HG02759 (cell line): ENCODE measurements around the gene ITGAD.

Source experiments
- ATAC-seq: cut with Tn5 transposase; IDR thresholded peaks from one replicate; pipeline ENCODE4 v1.9.1; 2021; ENCODE audit warnings: mild to moderate bottlenecking, moderate library complexity; ENCODE audit not compliant: unreplicated experiment

ITGAD gene

GRCh38 chr16:31458844-31459686 lies 65.9 kb downstream of the ITGAD start, which contains the start of gene ARMC5:
Gene ARMC5 (plus strand): TSS chr16:31459501. CDS start chr16:31459525, 24 bp downstream.
- ATAC-seq: peak; percentile 77

DNA sequence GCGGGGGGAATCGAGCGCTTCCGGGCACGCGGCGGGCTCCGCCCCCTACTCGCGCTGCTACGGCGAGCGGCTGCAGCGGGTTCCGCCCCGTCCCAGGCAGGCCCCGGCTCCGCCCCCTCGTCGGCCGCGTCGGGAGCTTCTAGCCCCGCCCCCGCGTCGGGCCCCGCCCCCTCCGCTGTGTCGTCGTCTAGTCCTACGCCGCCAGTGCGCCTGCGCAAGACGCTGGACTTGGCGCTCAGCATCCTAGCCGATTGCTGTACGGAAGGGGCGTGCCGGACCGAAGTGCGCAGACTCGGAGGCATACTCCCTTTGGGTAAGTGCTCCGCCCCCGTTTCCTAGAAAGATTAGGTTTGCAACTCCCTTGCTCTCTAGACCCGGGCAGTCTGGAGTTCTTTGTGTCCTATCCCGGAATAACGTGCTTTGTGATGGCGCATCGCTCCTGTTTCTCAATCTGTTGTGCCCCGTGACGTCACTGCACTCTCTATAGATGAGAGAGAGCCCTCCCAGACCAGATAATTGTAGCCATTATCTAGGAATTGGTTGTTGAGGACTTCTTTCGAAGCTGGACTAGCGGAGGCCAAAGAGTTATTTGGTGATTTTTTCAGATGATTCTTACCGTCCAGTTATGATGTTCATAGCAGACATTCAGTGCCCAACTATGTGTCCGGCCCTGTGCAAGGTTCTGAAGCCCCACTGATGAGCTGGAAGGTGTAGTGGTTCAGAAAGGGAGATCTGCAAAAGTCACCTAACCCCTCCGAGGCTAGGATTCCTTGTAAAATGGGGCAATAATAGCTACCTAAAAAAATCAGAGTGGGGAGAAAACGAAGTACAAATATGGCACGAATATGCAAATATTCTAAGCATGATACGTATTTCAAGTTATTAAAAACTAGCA lies 66.8 kb downstream of the ITGAD start:
- ATAC-seq: peak; percentile 75

DNA sequence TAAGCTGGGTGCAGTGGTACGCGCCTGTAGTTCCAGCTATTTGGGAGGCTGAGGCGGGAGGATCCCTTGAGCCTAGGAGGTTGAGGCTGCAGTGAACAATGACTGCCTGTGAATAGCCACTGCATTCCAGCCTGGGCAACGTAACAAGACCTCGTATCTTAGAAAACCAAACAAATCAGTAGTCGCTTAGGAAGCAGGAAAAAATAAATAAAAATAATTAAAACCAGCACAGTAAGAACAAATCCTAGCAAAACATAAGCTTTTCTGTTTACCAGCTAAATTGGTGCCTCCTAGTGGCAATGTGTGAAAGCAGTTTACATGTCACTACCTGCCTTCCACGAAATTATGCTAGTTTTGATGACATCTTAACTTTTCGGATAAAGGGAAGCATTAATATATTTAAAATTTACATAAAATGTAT lies 67.5 kb downstream of the ITGAD start:
- no peak for ATAC-seq

DNA sequence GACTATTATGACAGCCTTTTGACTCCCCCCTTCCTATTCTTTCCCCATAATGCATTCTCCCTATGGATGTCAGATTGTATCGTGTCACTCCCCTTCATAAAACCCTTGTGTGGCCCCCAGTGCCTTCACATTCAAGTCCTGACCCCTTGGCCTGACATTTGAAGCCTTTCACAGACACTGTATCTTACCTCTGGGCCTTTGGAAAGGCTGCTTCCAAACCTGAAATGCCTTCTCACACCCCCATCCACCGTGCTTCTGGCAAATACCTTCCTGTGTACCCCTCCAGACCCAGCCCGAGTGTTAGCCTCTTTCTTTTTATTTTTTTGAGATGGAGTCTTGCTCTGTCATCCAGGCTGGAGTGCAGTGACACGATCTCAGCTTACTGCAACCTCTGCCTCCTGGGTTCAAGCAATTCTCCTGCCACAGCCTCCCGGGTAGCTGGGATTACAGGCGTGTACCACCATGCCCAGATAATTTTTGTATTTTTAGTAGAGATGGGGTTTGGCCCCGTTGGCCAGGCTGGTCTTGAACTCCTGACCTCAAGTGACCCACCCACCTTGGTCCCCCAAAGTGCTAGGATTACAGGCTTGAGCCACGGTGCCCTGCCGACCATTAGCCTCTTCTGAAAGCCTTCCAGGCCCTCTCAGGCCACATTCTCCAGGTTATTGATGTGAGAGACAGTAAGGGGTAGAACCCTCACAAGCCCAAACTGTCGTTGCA lies 68.2 kb downstream of the ITGAD start:
- no peak for ATAC-seq

DNA sequence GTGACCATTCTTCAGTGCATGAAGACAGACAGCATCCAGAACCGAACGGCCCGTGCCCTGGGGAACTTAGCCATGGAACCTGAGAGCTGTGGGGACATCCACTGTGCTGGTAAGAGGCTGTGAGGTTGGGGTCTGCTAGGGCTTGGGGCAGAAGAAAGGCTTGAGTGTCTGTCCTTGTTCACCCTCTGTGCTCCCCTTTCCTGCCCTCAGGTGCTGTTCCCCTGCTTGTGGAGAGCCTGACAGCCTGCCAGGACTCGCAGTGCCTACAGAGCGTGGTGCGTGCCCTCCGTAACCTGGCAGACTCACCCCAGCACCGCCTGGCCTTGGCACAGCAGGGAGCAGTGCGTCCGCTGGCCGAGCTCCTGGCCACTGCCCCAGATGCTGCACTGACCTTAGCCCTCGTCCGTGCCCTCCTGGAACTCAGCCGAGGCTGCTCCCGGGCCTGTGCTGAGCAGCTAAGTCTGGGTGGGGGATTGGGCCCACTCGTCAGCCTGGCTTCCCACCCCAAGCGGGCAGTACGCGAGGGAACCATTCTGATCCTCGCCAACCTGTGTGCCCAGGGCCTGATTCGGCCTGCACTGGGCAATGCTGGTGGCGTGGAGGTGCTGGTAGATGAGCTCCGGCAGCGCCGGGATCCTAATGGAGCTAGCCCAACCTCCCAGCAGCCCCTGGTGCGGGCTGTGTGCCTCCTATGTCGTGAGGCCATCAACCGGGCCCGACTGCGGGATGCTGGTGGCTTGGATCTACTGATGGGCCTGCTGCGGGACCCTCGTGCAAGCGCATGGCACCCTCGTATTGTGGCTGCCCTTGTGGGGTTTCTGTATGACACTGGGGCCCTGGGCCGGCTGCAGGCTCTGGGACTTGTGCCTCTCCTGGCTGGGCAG lies 69.0 kb downstream of the ITGAD start:
- no peak for ATAC-seq

GRCh38 chr16:31464348-31464769 lies 71.2 kb downstream of the ITGAD start:
- ATAC-seq: no peak

DNA sequence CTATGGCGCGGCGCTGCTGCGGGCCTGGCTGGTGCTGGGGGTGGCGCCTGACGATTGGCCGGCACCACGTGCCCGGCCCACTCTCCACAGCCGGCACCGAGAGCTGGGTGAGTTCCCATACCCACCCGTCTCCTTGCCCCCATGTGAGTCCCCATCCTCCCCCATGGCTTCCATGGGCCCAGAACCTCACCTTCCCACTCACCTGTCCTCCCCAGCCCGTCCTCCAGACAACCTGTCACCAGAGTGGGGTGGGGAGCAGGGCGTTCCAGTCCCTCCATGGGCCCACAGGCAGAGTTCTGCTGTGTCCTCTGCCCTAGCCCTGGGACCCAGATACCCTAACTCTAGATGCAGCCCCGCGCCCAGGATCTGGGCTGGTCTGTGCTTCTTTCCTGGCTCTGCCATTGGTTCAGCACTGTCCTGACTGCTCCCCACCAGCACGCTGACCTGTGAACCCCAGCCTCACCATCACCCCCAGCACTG lies 71.7 kb downstream of the ITGAD start:
- ATAC-seq: no peak

- ATAC-seq: no peak
These were observed 72.7 kb downstream of the ITGAD start for GRCh38 chr16:31465788-31466370.

DNA sequence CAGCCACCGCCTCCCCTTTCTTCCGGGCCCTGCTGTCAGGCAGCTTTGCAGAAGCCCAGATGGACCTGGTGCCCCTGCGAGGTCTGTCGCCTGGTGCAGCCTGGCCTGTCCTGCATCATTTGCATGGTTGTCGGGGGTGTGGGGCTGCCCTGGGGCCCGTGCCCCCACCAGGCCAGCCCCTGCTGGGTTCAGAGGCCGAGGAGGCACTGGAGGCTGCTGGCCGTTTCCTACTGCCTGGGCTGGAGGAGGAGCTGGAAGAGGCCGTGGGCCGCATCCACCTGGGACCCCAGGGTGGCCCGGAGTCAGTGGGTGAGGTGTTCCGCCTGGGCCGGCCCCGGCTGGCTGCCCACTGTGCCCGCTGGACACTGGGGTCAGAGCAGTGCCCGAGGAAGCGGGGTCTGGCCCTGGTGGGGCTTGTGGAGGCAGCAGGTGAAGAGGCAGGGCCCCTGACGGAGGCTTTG lies 73.3 kb downstream of the ITGAD start:
- no peak for ATAC-seq

GRCh38 chr16:31467151-31467773 lies 74.1 kb downstream of the ITGAD start:
- peak; percentile 56 for ATAC-seq

GRCh38 chr16:31467858-31468257 lies 74.7 kb downstream of the ITGAD start:
- no peak for ATAC-seq

GRCh38 chr16:31470615-31471014 lies 77.5 kb downstream of the ITGAD start:
- ATAC-seq: no peak

GRCh38 chr16:31471241-31471874 lies 78.2 kb downstream of the ITGAD start:
- no peak for ATAC-seq

GRCh38 chr16:31471875-31472708 lies 79.0 kb downstream of the ITGAD start, which contains the start of gene TGFB1I1:
Gene TGFB1I1 (plus strand): TSS chr16:31472152. CDS start chr16:31472189, 37 bp downstream.
- no peak for ATAC-seq

- ATAC-seq: no peak
These were observed 79.6 kb downstream of the ITGAD start for GRCh38 chr16:31472709-31473203.

DNA sequence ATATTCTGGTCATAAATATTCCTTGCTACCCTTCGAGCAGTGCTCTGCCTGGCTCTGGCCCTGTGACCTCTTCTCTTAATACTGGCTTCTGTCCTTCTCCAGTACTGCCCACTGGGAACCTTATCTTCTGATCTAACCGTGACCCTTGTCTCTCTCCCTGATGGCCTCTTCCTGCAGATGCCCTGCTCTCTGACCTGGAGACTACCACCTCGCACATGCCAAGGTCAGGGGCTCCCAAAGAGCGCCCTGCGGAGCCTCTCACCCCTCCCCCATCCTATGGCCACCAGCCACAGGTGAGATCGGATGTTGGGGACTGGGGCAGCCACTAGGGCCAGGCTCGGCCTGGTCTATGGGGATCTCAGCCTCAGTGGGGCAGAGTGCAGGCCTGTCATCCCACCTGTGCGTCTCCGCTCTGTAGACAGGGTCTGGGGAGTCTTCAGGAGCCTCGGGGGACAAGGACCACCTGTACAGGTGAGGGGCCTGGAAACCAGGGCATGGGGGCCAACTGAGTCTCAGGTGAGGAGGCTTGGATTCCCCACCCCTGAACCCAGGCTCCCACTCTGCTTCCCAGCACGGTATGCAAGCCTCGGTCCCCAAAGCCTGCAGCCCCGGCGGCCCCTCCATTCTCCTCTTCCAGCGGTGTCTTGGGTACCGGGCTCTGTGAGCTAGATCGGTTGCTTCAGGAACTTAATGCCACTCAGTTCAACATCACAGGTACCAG lies 80.3 kb downstream of the ITGAD start:
- ATAC-seq: no peak
